Kidney (tissue), 14 donors: Measurements from ENCODE around the gene CXCR6. TPM values are rescaled to one million over a fixed set of nuclear protein-coding genes. Genes with fewer than 3 reads are reported as not detected.

Source experiments
- DNase-seq, 5 donors: peaks; one replicate each; pipeline ENCODE4 v3.0.0-alpha.2; 2013 to 2020
- FAIRE-seq: peaks from 2 replicates; lab custom pipeline; 2012; peaks lifted over from hg19 to GRCh38; lab: Jason Lieb, UNC
- H3K27ac ChIP-seq, 2 donors: one replicate each; pipeline ENCODE4 v1.7.0; 2013; ENCODE audit warnings: low read depth in 2 of 2, low read length in 2 of 2, inconsistent platforms in 1 of 2
- H3K27me3 ChIP-seq: one replicate; pipeline ENCODE4 v1.7.1; 2013; ENCODE audit warnings: low read length, inconsistent platforms; ENCODE audit not compliant: control insufficient read depth, insufficient read depth
- H3K36me3 ChIP-seq, 3 donors: one replicate each; pipeline versions ENCODE4 v1.7.0 to v1.7.1; 2013; ENCODE audit warnings: low read length in 3 of 3, control low read depth in 1 of 3, inconsistent platforms in 1 of 3; ENCODE audit not compliant: insufficient read depth in 3 of 3, control insufficient read depth in 2 of 3
- H3K4me1 ChIP-seq, 3 donors: one replicate each; pipeline versions ENCODE4 v1.7.0 to v1.7.1; 2013; ENCODE audit warnings: low read length in 3 of 3, inconsistent platforms in 1 of 3, low read depth in 1 of 3; ENCODE audit not compliant: control insufficient read depth in 2 of 3, insufficient read depth in 2 of 3
- H3K4me3 ChIP-seq, 3 donors: one replicate each; pipeline versions ENCODE4 v1.7.0 to v1.8.1; 2013; ENCODE audit warnings: low read length in 3 of 3, control low read depth in 1 of 3, inconsistent platforms in 1 of 3
- H3K9ac ChIP-seq, 3 donors: one replicate each; pipeline versions ENCODE4 v1.7.0 to v1.7.1; 2013; ENCODE audit warnings: low read length in 3 of 3, control low read depth in 1 of 3, inconsistent platforms in 1 of 3
- H3K9me3 ChIP-seq, 3 donors: one replicate each; pipeline versions ENCODE4 v1.7.0 to v1.7.1; 2013; ENCODE audit warnings: low read length in 3 of 3, control low read depth in 1 of 3, inconsistent platforms in 1 of 3; ENCODE audit not compliant: control insufficient read depth in 2 of 3, insufficient read depth in 1 of 3
- intact Hi-C: fragments of 100-400 bp; cut with DNase I; formaldehyde crosslinking; loops from one replicate; pipeline ENCODE4 v1.11.1; 2022
- polyA plus RNA-seq: library from polyadenylated mRNA; stranded (reverse); fragments of 350-450 nt; fragmentation: Illumina TruSeq; extraction: RNeasy Lipid Tissue Mini Kit (QIAGEN cat#74804); gene quantifications from one replicate; pipeline ENCODE4 v1.2.3, GENCODE V29; 2014; ENCODE audit warnings: low read depth, low replicate concordance; ENCODE audit not compliant: insufficient read depth
- total RNA-seq: library from RNA; stranded (reverse); fragmentation: NEBNext Ultra II Directional; extraction: Animal tissue kit (Norgen Biotek cat#: 25700); gene quantifications from one replicate; pipeline ENCODE4 v1.2.1, GENCODE V29; 2021
- TF ChIP-seq, protein P1 (sequence below): IDR thresholded peaks from 3 replicates; pipeline ENCODE4 v1.5.1; 2012; ENCODE audit warnings: mild to moderate bottlenecking, moderate library complexity, borderline replicate concordance; ENCODE audit not compliant: insufficient read depth; ENCODE audit errors: extremely low read depth
- donor health status: control.
- donor health status: control.
- donor health status: control.
- donor health status: control.
- donor health status: control.
- donor health status: DM: yes; HTN: yes; CAD: no.
- donor health status: Normal renal cell carcinoma (clear cell type).

Gene CXCR6
- total and polyA plus RNA-seq, 2 donors from 2014 or later = 0.39 to 2.7 TPM

DNA sequence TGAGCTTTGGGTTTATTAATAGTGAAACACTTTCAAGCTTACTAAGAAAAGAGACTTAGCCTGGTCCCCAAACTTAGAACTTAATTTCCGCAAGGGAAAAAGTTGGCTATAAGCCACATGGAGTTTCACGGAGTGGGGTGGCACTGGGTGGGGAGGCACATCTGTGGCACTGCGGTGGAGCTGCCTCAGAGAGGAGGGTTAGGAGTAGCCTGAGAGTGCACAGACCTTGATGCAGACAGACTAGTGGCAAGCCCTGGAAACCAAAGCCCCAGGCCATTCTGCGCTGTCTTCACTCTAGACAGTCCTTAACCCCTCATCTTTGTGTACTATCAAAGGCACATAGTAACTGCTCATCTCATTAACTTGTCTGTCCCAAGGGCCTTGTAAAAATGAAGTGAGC, 22.0 kb downstream of the CXCR6 start:
- Histone ChIP-seq H3K27ac (no peak overlapping the region), H3K4me1 (peaks cover 0 to 5% (median 0%) of the 10 kb centered on the region in 3 donors), H3K27me3 (no peaks in the 10 kb centered on the region), H3K4me3 (no peak overlapping the region), H3K36me3 (peaks cover 4 to 79% (median 45%) of the 10 kb centered on the region in 3 donors), H3K9me3 (no peaks in the 10 kb centered on the region), H3K9ac (no peak overlapping the region)
- intact Hi-C loops = no loop called here
- FAIRE-seq (no peak), DNase-seq (no peak)
- TF ChIP-seq, protein P1, sequence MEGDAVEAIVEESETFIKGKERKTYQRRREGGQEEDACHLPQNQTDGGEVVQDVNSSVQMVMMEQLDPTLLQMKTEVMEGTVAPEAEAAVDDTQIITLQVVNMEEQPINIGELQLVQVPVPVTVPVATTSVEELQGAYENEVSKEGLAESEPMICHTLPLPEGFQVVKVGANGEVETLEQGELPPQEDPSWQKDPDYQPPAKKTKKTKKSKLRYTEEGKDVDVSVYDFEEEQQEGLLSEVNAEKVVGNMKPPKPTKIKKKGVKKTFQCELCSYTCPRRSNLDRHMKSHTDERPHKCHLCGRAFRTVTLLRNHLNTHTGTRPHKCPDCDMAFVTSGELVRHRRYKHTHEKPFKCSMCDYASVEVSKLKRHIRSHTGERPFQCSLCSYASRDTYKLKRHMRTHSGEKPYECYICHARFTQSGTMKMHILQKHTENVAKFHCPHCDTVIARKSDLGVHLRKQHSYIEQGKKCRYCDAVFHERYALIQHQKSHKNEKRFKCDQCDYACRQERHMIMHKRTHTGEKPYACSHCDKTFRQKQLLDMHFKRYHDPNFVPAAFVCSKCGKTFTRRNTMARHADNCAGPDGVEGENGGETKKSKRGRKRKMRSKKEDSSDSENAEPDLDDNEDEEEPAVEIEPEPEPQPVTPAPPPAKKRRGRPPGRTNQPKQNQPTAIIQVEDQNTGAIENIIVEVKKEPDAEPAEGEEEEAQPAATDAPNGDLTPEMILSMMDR = no peak

DNA sequence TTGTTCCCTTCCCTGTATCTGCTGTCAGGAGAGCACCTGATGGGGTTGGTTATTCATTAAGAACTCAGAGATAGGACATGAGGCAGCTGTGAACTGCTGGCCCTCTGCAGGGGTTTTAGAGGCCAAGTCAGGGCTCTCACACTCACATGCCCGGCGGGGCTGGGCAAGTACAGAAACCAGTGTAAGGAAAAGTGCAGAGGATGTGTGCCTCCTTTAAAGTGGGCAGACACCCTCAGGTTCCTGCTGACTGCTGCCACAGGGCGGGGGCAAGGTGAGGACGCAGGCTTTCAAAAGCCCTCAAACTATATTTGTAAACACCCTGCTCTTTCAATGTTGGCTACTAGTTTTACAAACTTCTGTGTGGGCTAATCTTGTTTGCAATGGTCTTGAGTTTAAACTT, 22.4 kb downstream of the CXCR6 start:
- Histone ChIP-seq H3K4me1 (peaks cover 0 to 5% (median 0%) of the 10 kb centered on the region in 3 donors), H3K4me3 (no peak overlapping the region), H3K9ac (no peak overlapping the region), H3K36me3 (peaks cover 4 to 76% (median 43%) of the 10 kb centered on the region in 3 donors), H3K27me3 (no peaks in the 10 kb centered on the region), H3K27ac (no peak overlapping the region), H3K9me3 (no peaks in the 10 kb centered on the region)
- TF ChIP-seq, protein P1 = no peak
- intact Hi-C loops = no loop called here
- no peak for FAIRE-seq
- DNase-seq = no peak

DNA sequence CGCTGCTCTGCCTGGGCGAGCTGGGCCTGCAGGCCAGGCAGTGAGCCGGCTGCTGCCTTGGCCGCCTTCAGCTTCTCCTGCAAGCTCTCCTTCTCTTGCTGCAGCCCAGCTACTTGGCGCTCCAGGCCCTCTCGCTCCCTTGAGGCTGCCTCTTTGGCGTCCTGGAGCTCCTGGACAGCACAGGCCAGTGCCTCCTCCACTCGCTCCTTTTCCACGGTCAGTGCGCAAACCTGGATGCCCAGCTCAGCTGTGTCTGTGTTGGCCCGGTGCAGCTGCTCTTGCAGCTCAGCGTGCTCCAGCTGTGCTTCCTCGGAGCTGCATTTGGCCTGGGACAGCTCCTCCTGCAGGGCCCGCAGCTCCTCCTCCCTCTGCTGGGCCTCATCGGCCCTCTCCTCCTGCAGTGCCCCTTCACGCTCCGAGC, 23.1 kb downstream of the CXCR6 start:
- intact Hi-C loops = no loop called here
- Histone ChIP-seq H3K9ac (no peak overlapping the region), H3K27me3 (no peaks in the 10 kb centered on the region), H3K36me3 (peaks cover 4 to 69% (median 40%) of the 10 kb centered on the region in 3 donors), H3K4me3 (no peak overlapping the region), H3K4me1 (peaks cover 0 to 5% (median 0%) of the 10 kb centered on the region in 3 donors), H3K9me3 (no peaks in the 10 kb centered on the region), H3K27ac (no peak overlapping the region)
- no peak for FAIRE-seq
- TF ChIP-seq, protein P1 = no peak
- DNase-seq = peak in 2 of 5 donors; percentile 17 to 42
